ENCODE data around the gene ARHGEF25.
"Not testable (repeated sequence)": the region's sequence is repeated elsewhere in the genome, so short reads cannot be mapped to it uniquely, and the experiment has no call there.

Gene ARHGEF25

GRCh38 chr12:57609781-57610553, 1.3 kb upstream of the ARHGEF25 start:
- no peak for DNase-seq

GRCh38 chr12:57610554-57611107, 604 bp upstream of the ARHGEF25 start:
- DNase-seq, result no peak

GRCh38 chr12:57611827-57612710, 834 bp downstream of the ARHGEF25 start:
- no peak for DNase-seq

- DNase-seq, result no peak
These were observed 1.6 kb downstream of the ARHGEF25 start for GRCh38 chr12:57612711-57613426.

GRCh38 chr12:57613427-57614109, 2.3 kb downstream of the ARHGEF25 start:
- DNase-seq, result no peak

- DNase-seq, result peak; percentile 42
These were observed 3.1 kb downstream of the ARHGEF25 start for GRCh38 chr12:57614178-57614947.

GRCh38 chr12:57614948-57615500, 3.8 kb downstream of the ARHGEF25 start:
- no peak for DNase-seq

GRCh38 chr12:57615637-57616036, 4.4 kb downstream of the ARHGEF25 start:
- DNase-seq, result no peak

GRCh38 chr12:57616383-57617101, 5.3 kb downstream of the ARHGEF25 start:
- DNase-seq, result no peak

GRCh38 chr12:57617942-57618341, 6.7 kb downstream of the ARHGEF25 start:
- DNase-seq, result no peak

- not testable (repeated sequence) for DNase-seq
These were observed 7.2 kb downstream of the ARHGEF25 start for GRCh38 chr12:57618431-57618830.

- DNase-seq, result no peak
These were observed 7.8 kb downstream of the ARHGEF25 start for GRCh38 chr12:57618966-57619433.

GRCh38 chr12:57619434-57620244, 8.4 kb downstream of the ARHGEF25 start:
- no peak for DNase-seq

GRCh38 chr12:57620245-57620935, 9.2 kb downstream of the ARHGEF25 start:
- DNase-seq, result no peak

GRCh38 chr12:57620936-57621496, 9.8 kb downstream of the ARHGEF25 start:
- no peak for DNase-seq

GRCh38 chr12:57621497-57622292, 10.5 kb downstream of the ARHGEF25 start:
- DNase-seq, result peak; percentile 73
